IPS DF 4.7 (cell line): ENCODE results near the gene ENTREP3.
"Not testable (repeated sequence)": the region's sequence is repeated elsewhere in the genome, so short reads cannot be mapped to it uniquely, and the experiment has no call there.

Experiments used
- DNase-seq: peaks from one replicate; pipeline ENCODE4 v3.0.0-alpha.2; 2013; ENCODE audit warnings: low spot score; ENCODE audit errors: extremely low read depth

The ENTREP3 gene

DNA sequence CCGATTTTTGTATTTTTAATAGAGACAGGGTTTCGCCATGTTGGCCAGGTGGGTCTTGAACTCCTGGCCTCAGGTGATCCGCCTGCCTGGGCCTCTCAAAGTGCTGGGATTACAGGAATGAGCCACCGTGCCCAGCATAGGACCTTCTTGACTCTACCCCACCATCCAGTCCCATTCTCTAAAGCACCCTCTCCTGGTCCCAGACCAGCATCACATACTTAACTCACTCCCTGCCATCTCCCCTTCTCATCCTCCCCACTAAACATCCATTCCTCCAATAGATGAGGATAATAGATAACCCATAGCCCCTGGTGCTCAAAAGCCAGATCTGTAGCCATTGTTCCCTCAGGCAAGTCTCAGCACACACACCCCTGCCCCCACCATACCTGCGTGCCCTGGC lies 2.1 kb downstream of the ENTREP3 start:
- no peak for DNase-seq

DNA sequence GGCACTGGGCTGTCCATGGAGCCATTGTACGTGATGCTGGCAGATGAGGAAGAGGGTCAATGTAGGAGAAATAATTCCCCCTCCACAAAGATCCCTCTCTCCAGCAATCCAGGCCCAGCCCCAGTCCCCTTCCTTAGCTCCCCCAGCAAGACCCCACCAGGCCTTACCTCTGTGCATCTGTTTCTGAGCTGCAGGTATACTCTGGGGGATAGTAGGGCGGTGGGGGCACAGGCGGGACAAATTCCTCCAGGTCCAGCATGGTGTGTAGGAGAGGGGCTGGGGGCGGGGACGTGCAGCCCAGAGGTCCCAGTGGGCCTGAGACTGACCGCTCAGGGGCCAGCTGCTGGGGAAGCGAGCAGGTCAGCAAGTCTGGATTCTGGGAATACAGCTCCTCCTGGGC lies 3.7 kb downstream of the ENTREP3 start:
- DNase-seq = no peak

DNA sequence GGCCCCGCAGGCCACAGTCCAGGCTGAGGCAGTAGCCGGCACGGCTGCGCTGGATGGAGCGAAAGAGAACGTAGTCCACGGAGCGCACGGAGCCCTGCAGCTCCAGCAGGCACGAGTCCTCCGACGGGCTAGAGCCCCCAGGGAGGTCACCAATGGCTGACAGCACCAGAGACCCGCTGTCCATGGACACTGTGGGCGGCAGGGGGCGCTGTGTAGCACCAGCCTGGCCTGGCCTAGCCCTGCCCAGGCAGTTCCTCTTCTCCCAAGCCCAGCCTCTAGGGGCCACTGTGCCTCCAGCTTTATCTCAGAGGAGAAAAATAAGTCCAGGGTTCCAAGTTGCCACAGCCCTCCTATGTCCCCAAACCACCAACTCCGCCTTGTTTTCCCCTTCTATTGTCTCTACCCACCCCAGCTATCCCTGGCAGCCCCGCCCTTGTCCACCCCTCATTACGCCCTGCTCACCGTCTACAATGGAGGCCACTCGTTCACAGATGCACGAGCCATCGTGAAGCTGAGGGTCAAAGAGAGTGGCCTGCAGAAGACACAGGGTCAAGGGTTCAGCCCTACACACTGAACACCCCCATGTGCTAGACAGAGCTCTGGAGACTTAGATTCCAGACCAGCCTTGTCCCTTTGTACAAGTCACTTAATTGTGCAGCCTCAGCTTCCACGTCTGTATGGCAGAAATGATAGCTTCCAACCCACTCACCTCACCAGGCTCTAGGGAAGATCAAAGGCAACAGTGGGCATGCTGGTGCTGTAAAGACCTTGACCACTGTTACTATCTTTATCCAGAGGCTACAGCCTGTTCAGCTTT lies 4.4 kb downstream of the ENTREP3 start:
- no peak for DNase-seq

DNA sequence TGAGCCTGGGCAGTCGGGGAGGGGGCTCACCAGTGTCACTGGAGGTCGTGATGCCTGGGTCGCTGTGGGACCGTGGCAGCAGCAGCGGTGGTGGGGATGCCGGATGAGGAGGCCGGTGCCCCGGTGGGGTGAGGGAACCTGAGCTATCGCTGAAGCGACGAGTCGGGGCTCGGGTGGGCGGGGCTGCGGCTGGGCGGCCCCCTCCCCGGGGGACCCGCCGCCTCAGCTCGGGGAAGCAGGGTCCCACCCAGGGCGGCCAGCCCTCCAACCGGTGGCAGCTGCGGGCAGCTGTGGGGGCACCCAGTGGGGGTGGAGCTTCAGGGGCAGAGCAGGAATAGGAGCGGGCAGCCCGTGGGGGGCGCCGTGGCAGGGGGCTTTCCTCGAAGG lies 5.0 kb downstream of the ENTREP3 start:
- no peak for DNase-seq

DNA sequence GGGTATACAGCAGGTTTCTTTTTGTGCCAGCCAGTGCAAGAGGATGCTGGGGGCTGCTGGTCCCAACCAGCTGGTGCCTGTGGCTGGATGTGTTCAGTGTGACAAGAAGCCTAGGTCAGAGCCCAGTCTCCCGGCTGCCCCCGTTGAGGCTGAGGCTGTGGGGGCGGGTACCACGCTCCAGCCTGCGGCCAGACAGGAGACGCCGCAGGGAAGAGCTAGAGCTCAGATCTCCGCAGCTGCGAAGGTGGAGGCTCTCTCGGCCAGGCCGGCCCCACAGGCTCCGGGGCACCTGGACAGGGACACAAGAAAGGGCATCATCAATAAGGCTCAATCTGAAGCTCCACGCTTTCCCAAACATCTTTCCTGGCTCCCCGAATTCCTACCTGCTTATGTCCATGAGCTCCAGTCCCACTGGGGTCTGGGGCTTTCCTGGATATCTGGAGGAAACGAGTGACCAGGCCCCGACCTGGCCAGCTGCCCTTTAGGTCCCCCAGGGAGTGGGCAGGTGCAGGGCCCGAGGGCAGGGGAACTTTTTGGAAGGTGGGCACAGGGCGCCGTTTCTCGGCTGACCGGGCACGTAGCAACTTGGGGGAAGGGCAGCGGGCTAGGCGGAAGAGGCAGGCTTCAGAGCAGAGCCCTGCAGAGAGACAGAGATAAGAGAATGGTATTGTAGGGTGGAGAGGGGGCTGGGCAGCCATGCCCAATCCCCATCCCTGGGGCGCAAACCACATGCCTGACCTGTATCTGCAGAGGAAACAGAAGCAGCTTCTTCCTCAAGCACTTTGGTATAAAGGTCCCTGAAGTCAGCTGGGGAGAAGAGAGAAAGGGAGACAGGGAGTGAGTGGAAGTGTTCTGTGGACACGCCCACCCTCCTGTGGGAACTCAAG lies 7.4 kb downstream of the ENTREP3 start:
- no peak for DNase-seq

DNA sequence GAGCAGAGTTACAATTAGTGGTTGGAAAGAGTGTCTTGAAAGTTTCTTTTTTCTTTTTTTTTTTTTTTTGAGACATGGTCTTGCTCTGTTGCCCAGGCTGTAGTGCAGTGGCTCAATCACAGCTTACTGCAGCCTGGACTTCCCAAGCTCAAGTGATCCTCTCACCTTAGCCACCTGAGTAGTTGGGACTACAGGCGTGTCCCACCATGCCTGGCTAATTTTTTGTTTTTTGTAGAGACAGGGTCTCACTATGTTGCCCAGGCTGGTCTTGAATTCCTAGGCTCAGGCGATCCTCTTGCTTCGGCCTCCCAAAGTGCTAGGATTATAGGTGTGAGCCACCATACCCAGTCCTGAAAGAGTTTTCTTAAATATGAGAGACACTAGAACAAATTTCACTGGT lies 8.5 kb downstream of the ENTREP3 start:
- not testable (repeated sequence) for DNase-seq

DNA sequence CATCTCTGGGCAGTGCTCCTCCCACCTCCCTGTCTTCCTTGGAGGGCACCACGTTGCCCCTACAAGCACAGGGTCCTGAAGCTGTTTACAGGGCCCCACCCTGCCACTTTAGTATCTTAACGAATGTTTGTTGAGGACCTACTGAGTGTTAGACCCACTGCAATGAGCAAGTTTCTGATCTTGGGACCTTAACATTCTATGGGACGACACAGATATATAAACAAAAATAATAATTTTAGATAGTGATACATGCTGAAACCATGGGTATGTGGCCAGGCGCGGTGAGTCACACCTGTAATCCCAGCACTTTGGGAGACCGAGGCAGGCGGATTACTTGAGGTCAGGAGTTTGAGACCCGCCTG lies 10.1 kb downstream of the ENTREP3 start:
- no peak for DNase-seq

DNA sequence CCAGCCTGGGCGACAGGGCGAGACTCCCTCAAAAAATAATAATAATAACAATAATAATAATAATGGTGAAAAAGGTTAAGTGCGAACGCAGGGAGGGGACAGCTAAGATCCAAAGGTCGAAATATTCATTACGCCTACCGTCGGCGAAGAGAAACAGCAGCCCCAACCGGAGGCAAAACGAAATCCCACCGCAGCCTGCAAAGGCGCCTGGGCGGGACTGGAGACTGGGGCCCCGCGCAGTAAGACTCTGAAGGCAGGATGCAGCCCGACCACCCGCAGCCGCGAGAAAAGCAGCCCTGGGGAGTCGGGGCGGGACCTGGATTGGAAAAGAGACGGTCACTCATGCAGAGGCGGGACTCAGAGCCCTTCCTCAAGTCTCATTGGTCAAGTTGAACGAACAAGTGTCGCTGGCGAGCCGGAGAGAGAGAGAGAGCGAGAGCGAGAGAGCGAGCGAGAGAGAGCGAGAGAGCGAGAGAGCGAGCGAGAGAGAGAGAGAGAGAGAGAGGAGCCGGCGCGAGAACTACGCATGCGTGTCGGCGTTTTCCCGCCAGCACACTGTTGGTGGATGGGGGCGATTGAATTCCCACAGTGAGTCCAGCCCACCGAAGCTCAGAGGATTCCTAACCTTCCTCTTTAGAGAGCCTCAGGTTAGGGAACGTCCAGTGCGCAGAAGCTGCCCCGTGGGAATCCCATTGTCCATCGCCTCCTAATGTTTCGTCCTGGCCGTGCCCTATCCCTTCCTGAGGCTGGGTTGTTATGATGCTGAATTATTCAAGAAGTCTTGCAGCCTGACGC lies 10.7 kb downstream of the ENTREP3 start:
- no peak for DNase-seq

DNA sequence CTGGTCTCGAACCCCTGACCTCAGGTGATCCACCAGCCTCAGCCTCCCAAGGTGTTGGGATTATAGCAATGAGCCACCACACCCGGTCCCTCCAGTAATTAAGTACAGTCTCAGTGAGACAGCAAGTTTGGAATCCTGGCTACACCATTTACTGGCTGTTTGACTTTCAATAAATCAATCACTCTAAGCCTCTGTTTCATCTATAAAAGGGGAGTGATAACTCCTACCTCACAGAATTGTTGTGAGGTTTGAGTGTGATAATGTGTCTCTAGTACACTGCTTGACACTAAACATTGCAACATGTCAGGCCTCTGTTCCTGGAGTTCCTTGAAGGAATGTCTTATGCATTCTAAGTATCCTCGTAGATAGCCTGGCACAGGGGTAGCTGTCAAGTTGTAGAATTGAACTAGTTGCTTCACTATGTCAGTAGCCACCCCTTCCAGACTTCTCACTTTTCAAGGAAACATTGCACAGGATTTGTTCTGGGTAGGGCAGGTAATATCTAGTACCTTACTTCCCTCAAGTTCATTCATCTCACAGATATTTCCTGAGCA lies 12.4 kb downstream of the ENTREP3 start:
- no peak for DNase-seq

DNA sequence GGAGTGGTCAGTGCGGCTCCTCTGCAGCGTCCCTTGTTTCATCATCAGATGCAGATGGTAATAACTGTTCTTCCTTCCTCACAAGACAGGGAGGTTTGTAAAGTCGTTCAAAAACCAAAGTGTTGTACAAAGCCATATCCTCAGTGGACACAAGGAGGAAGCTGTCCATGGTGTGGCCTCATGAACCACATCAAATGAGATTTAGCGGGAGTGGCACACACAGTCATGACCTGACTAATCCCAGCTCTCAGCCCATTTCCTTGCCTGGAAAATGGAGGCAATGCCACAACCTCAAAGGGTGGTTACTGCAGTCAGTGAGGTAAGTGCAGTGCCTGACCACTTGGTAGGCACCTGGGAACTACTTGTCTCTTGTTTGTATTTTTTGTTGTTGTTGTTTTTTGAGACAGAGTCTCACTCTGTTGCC lies 13.4 kb downstream of the ENTREP3 start:
- DNase-seq = no peak

DNA sequence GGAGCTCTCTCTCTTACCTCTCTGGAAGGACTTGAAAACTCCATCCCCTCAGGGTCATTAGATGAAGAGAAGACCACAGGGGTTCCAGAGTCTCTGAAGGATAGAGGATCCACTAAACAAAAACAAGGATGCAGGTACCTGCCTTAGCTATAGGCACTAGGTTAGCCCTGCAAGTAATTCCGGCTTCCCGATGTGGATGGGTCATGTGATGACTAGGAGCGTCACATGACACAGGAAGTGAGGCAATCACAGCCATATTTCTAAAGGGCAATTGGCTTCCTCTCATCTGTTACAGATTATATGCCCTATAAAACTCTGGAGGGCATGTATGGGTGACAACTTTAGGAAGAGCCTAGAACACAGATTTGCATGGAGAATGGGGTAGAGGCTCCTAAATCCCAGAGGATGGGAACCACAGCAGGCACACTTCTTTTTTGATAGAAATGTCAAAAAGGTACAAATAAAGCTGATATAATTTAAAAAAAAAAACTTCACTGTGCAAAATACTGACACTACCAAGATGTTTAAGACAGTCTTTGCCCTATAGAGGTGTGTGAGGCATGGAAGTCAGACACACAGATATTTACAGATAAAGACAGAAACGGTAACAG lies 14.1 kb downstream of the ENTREP3 start:
- no peak for DNase-seq

DNA sequence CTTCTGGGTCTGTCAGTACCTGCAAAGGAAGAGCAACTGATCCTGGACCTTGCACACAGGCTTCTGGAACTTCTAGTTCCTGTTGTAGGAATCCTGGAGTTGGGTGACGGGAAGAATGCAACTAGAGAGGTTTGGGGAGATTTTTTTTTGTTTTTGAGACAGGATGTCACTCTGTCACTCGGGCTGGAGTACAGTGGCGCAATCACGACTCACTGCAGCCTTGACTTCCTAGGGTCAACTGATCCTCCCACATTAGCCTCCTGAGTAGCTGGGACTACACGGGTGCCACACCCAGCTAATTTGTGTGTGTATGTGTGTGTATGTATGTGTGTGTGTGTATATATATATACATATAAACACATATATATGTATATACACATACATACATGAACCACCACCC lies 18.8 kb downstream of the ENTREP3 start:
- no peak for DNase-seq

DNA sequence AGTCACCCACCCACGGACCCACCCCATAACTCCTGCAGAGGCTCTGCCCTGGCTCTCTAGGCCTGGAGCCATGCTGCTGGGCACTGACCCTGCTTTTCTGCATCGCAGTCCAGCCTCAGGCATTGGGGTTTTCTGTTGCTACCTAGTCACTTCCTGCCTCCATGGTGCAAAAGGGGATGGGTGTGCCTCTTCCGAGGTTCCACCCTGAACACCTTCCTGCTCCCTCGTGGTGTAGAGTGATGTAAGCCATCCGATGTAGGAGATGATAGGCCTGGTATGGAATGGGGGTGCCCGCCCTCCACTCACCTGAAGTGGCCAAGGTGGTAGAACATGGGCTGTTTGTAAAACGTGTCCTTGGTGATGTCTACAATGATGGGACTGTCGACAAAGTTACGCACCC lies 19.9 kb downstream of the ENTREP3 start:
- not testable (repeated sequence) for DNase-seq

DNA sequence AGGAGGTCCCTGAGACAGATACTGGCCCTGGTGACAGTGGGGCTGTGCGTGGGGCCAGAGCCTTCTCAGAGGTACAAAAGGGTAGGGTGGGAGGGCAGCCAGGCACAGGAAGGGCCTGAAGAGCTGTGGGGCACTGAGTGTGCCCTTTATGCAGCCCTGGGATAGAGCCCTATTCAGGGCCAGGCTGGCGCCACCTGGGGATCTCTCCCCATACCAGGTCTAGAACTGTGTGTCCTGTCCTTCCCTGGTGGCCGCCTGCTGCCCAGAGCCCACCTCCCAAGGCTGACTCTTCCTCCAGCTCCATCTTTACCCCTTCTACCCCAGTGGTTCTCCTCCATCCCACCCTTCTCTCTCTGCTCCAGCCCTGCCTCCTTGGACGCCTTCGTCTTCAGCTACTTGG lies 21.8 kb downstream of the ENTREP3 start:
- not testable (repeated sequence) for DNase-seq

DNA sequence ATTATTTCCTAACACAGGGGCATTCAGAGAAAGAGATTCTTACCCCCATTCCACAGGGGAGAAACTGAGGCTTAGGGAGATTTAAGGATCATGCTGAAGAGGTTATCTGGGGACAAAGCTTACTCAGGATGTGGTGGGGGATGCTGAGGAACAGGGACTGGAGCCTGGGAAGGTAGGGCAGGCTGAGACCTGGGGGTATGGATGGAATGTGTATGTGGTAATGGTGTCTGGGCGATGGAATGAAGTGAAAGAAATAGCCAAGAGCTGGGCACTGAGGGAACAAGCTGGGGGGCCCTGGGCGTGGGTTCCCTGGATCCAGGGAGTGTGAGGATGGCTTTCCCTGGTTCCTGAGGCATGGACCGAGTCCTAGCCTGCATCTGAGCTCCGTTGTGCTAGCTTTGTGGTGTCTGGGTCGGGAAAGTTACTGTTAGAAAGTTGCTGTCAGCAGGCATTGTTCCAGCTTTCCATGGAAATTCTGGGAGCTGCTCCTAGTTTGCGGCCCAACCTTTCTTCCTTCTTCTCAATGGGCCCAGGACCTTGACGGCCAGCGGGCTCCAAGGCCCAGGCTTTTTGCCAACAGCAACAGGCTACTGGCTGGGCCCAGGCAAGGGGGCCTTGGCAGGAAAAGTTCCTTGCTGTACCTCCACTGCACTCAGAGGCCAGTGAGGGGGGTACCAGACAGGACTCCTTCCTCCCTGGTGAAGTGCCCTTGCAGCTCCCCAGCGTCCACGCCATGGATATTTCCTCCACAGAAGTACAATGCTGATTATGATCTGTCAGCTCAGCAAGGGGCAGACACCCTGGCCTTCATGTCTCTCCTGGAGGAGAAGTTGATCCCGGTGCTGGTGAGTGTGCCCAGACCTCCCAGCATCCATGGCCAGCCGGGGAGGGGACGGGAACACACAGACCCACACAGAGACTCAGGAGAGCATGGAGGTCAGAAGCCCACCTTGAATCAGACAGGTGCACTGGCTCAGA lies 23.0 kb downstream of the ENTREP3 start:
- DNase-seq = not testable (repeated sequence)

DNA sequence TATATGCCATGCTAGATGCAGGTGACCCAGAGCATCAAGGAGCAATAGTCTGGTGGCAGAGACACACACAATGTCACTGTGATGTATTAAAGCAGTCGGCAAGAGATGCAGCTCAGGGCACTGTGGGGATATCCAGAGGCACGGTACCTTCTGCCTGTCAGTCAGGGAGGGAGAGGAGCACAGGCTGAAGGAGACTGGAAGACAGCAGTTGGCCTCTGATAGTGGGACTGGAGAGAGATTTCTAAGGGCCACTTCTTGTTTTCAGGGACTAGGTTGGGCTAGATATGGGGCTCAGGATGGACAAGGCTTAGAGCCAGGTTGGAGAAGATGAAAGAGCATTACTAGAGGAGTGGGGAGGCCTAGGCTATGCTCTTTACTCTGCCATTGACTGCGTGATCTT lies 24.0 kb downstream of the ENTREP3 start:
- DNase-seq = not testable (repeated sequence)

DNA sequence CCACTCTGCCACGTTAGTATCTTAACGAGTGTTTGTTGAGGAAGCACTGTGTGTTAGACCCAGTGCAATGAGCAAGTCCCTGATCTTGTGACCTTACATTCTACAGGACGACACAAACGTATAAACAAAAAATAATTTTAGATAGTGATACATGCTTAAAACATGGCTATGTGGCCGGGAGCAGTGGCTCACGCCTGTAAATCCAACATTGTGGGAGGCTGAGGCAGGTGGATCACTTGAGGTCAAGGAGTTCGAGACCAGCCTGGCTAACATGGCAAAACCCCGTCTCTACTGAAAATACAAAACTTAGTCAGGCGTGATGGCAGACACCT lies 27.2 kb downstream of the ENTREP3 start:
- DNase-seq = no peak

DNA sequence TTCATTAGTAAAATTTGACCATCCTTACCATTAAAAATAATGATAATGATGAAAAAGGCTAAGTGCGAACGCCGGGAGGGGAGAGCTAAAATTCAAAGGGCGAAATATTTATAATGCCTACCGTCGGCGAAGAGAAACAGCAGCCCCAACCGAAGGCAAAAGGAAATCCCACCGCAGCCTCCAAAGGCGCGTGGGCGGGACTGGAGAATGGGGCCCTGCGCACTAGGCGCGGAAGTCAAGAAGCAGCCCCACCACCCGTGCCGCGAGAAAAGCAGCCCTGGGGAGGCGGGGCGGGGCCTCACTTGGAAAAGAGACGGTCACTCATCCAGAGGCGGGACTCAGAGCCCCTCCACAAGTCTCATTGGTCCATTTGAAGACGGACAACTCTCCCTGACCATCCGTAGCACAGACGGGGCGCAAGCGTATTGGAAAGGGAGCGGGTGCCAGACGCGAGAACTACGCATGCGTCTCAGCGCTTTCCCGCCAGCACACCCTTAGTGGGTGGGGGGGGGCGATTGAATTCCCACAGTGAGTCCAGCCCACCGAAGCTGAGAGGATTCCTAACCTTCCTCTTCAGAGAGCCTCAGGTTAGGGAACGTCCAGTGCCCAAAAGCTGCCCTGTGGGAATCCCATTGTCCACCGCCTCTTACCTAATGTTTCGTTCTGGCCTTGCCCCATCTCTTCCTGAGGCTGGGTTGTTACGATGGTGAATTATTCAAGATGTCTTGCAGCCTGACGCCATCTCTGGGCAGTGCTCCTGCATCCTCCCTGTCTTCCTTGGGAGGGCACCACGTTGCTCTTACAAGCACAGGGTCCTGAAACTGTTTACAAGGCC lies 27.8 kb downstream of the ENTREP3 start:
- DNase-seq = no peak

DNA sequence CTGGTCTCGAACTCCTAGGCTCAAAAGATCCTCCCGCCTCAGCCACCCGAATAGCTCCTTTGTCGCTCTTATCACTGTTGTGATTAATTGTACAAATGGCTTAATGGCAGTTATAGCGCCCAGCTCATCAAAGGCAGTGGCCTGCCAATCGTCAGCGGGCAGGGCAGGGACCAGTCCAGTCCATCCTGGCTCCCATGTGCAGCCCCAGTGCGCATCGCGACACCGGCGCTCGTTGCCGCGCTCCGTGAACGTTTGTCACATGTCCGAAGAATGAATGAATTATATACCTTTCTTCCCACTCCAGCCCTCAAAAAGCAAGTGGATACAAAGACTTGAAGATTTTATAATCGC lies 28.4 kb downstream of the ENTREP3 start:
- no peak for DNase-seq
